Posterior cingulate gyrus (tissue), 11 donors: ENCODE data around the gene CALML6.
"Not testable (repeated sequence)": the region's sequence is repeated elsewhere in the genome, so short reads cannot be mapped to it uniquely, and the experiment has no call there.

Source experiments
- DNase-seq, 10 donors: peaks; one replicate each; pipeline versions ENCODE4 v3.0.0 to v3.0.0-alpha.2; 2020 to 2021; ENCODE audit warnings: mixed read lengths in 3 of 10
- intact Hi-C: fragments of 100-400 bp; cut with DNase I; formaldehyde crosslinking; loops from one replicate; pipeline ENCODE4 v1.15.1; 2023

CALML6 gene

GRCh38 chr1:1922956-1923833 lies 8.1 kb downstream of the CALML6 start:
- peak in 1 of 10 donors; percentile 75 for DNase-seq
- intact Hi-C loops, result no loop called here

GRCh38 chr1:1924386-1924785 lies 9.3 kb downstream of the CALML6 start:
- intact Hi-C loops, result no loop called here

DNA sequence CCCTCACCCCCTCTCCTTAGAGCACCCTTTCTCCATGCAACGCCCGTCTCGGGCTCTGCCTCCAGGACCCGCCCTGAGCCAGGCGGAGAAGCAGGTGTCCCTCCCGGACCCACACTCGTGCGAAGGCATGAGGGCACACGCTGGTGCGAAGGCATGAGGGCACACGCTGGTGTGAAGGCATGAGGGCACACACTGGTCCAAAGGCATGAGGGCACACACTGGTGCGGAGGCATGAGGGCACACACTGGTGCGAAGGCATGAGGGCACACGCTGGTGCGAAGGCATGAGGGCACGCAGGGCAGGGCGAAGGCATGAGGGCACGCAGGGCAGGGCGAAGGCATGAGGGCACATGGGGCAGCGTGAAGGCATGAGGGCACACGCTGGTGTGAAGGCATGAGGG lies 9.8 kb downstream of the CALML6 start:
- no peak for DNase-seq

More at GRCh38 chr1:1924386-1924785, 9.3 kb downstream of the CALML6 start:
- DNase-seq, result peak in 1 of 10 donors; percentile 77

GRCh38 chr1:1925437-1926345 lies 10.6 kb downstream of the CALML6 start:
- intact Hi-C loops, result no loop called here
- DNase-seq, result no peak

More for the DNA sequence above, 9.8 kb downstream of the CALML6 start:
- intact Hi-C loops, result no loop called here

DNA sequence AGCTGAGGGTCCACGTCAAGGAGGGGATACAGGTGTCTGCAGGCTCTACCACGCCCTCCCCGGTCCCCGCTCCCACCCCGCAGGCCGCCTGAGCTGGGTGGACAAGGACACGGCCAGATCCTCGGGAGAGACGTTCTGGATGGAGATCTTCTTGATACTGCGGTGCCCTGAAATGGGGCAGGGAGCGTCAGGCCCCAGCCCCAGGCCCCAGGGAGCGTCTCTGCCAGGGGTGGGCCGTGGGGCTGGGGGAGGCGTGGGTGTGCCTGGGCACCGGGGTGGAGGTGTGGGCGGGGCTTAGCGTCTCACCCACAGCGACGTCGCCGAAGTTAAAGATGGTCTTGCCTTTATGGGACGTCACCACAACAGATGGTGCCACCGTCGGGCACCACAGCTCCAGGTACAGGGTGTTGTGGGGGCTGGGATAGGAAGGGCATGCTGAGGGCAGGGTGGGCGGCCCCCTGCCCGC lies 11.3 kb downstream of the CALML6 start:
- DNase-seq, result peak in 1 of 10 donors; percentile 62
- intact Hi-C loops, result no loop called here

GRCh38 chr1:1926886-1927660 lies 12.0 kb downstream of the CALML6 start:
- peak in 2 of 10 donors; percentile 40 to 77 for DNase-seq
- intact Hi-C loops, result no loop called here

DNA sequence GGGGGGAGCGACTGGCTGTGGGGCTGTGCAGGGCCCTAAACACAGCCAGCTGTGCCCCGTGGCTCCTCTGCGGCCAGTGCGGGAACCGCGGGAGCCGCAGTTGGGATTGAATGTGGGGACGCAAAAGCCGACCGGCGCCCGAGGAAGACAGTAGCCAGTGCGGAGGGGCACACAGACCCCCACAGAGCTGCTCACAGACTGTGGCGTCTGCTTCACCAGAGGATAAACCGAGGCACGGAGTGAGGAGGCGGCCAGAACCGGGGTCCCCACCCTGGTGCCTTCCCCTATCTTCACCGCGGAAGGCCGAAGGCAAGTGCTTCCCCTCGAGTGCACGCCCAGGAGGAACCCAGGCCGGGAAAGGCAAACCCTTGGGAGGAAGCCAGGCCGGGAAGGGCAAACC lies 12.7 kb downstream of the CALML6 start:
- peak in 2 of 10 donors; percentile 56 to 76 for DNase-seq
- intact Hi-C loops, result no loop called here

DNA sequence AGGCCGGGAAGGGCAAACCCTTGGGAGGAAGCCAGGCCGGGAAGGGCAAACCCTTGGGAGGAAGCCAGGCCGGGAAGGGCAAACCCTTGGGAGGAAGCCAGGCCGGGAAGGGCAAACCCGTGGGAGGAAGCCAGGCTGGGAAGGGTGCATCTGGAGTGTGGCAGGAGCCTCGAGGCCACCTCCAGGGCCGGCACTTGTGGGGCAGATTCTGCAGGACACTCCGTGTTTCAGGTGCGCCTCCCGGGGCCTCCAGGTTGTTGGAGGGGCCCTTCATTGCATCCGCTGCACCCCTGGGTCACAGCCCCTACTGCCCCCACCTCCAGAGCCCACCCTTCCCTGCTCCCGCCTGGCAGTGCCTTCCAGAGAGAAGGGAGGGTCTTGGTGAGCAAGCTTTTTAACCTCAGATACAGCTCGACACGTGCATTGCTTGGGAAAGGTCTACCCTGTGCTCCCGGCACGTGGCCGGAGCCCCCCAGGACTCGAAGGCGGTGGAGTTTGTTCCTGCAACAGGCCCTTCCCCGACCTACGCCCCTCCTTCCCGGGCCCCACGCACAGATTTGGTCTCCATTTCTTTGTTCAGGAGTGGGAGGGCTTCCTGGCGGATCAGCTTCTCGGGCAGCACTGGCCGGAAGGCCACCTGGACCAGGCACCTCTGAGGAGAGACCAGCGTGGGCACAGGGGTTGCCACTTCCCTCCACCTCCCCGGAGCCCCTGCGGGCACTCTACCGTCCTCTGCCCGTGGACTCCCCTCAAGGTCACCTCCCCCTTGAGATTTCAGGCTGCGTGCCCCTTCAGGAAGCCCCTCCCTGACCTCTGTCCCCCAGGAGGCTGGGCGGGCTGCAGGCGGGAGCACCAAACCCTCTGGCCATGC lies 13.4 kb downstream of the CALML6 start:
- DNase-seq, result peak in 2 of 10 donors; percentile 73 to 76
- intact Hi-C loops, result no loop called here

- intact Hi-C loops, result no loop called here
- no peak for DNase-seq
Observed at GRCh38 chr1:1929102-1929638, 14.1 kb downstream of the CALML6 start.

DNA sequence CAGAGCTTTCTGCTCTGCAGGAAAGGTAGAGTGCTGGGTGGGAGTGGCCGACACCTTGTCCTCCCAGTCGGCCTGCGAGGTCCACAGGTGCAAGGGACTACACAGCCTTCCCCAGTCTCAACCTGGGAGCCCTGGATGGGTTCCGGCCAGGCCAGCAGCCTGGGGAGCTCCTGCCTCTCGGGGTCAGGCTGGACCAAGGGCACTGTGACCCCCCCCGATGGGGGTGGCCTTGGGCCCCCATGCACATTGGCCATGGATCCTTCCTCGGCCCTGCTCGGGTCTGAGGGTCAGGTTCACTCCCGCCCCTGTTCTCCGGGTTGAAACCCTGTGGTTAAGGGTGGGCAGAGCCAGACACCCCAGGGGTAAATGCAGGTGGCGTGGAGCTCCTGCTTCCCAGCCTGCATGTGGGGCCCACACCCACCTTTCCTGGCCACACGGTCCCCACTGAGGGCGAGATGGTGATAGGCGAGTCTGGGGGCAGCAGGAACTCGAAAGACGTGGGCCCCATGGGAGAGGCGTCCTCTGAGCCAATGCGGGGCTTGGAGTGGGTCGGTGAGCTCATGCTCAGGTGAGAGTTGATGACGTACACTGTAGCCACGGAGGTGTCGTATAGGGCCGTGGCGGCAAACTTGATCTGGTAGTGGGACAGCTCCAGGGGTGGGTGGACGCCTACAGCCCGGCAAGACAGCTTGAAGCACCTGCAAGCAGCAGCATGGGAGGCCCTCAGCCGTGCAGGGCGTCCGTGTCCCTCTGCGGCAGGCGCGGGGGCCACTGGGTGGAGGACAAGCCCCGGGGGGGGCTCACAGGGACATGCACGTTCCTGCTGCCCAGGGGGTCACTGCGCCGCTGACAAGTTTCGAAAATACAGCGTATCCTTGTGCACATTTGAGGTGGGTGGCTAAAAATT lies 14.8 kb downstream of the CALML6 start:
- intact Hi-C loops, result no loop called here
- DNase-seq, result peak in 2 of 10 donors; percentile 70 to 83

- not testable (repeated sequence) for DNase-seq
Observed at GRCh38 chr1:1934848-1935247, 19.8 kb downstream of the CALML6 start.

GRCh38 chr1:1937061-1937460 lies 22.0 kb downstream of the CALML6 start:
- intact Hi-C loops, result no loop called here
- DNase-seq, result peak in 1 of 10 donors; percentile 30

More at GRCh38 chr1:1934848-1935247, 19.8 kb downstream of the CALML6 start:
- intact Hi-C loops, result not testable (repeated sequence)

DNA sequence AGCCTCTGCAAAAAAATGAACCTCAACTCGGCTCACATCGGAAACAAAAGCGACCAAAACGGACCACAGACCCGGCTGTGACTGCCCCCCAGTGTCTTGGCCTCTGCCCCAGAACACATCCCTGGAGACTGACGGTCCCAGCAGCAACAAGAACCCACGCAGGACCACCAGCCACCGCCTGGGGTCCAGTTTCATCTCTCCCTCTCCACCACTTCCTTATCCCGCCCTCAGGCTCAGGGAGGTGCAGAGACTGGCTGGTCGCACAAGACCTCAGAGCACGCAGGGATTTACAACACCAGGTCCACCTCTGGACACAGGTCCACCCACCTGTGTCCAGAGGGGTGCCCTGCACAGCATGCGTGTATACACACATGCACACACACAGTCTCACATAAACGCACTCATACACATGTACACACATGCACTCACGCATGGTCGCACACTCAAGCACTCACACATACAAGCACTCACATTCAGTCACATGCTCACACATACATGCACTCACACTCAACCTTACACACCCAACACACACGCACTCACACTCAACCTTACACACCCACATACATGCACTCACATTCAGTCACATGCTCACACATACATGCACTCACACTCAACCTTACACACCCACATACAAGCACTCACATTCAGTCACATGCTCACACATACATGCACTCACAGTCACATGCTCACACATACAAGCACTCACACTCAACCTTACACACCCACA lies 22.7 kb downstream of the CALML6 start:
- DNase-seq, result peak in 2 of 10 donors; percentile 41 to 59
- intact Hi-C loops, result no loop called here

DNA sequence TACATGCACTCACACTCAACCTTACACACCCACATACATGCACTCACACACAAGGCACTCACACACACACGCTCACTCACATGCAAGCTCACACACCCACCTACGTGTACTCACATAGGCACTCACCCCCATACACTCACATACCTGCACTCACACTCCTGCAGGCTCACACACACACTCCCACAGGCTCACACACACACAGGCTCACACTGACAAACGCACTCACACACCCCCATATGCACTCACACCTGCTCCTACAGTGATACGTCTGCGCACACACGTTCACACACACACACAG lies 23.2 kb downstream of the CALML6 start:
- intact Hi-C loops, result no loop called here
- DNase-seq, result no peak

DNA sequence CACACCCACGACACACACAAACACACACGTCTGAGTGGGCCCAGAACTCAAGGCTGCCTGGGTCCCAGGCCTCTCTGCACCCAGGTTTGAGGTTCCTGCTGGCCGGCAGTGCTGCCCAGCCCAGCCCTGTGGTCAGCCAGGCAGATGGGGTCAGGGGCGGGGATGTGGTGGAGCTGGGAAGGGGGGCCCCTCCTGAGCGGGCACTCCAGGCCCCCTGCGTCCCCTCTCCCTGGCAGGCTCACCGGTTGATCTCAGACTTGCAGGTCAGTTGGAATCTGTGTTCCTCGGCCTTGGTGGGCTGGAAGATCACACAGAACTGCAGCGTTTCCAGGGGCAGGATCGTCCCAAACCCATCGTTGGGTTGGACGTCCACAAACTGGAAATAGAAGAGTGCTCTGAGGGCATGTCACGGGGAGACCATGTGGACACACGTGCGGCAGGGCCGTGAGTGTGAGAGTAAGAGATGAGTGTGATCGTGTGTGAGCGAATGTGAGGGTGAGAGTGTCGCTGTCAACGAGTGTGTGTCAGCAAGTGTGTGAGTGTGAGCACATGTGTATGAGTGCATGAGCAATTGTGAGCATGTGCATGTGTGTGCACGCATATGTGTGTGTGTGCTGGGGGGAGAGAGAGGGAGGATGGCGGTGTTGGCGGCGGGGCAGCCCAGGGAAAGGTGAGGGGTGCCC lies 23.7 kb downstream of the CALML6 start:
- intact Hi-C loops, result no loop called here
- DNase-seq, result peak in 2 of 10 donors; percentile 51 to 65

DNA sequence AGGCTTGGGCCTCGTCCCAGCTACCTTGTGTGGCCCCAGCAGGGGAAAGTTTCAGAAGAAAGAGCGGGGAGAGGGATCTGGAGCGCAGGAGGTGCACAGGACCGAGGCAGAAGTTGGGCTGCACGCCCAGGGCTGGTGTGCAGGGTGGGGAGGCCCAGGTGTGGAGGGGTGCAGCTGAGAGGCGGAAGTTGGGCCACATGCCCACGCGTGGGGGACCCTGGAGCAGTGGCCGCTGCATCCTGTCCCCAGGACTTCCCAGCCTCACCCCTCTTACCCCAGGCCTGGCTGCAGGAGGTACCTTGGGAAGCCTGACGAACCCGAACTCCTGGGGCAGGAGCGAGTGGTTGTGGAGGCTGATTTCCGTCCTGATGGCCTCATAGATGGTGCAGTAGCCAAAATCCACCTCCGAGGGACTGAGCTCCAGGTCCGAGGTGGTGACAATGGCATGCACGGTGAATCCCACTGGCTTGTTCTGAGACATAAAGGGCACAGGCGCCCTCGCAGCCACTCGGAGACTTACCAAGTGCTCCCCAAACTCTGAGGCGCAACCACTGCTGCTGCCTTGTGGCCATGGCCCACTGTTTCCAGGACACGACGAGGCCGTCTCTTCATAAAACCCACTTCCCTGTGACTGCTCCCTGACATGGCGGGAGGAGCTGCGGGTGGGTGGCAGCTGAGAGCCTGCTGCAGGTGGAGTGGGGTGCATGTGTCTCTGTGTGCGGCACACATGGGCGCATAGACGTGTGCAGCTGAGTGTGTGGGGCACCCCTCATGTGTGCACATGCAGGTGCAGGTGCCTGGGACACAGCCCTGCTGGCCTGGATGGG lies 24.4 kb downstream of the CALML6 start:
- DNase-seq, result peak in 2 of 10 donors; percentile 50 to 77
- intact Hi-C loops, result loop anchor here (5.0 kb wide), 1 partner anchor 103 kb away; no protein-coding TSS in a partner anchor
